ENCODE results near the gene MAD1L1.

Gene MAD1L1

DNA sequence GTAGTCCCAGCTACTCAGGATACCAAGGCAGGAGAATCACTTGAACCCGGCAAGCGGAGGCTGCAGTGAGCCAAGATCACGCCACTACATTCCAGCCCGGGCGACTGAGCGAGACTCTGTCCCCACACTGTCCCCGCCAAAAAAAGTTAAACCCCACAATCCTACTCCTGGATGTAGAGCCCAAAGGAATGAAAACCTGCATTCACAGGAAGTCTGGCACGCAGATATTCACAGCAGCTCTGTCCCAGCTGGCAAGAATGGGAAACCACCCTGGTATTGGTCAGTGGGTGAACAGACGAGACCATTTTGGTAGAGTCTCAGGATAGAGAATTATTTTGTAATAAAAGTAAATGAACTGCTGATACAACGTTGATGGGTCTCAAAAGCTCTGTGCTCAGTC, 225.2 kb downstream of the MAD1L1 start:
- no peak overlapping the region for H3K4me3 ChIP-seq (ENCODE audit: low read depth, low read length)
- TF ChIP-seq, protein P1, sequence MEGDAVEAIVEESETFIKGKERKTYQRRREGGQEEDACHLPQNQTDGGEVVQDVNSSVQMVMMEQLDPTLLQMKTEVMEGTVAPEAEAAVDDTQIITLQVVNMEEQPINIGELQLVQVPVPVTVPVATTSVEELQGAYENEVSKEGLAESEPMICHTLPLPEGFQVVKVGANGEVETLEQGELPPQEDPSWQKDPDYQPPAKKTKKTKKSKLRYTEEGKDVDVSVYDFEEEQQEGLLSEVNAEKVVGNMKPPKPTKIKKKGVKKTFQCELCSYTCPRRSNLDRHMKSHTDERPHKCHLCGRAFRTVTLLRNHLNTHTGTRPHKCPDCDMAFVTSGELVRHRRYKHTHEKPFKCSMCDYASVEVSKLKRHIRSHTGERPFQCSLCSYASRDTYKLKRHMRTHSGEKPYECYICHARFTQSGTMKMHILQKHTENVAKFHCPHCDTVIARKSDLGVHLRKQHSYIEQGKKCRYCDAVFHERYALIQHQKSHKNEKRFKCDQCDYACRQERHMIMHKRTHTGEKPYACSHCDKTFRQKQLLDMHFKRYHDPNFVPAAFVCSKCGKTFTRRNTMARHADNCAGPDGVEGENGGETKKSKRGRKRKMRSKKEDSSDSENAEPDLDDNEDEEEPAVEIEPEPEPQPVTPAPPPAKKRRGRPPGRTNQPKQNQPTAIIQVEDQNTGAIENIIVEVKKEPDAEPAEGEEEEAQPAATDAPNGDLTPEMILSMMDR (IDR thresholded peaks at IDR 0.05; ENCODE audit: borderline replicate concordance, insufficient read depth, low read depth, low read length): no peak

GRCh38 chr7:2006921-2007381, 225.8 kb downstream of the MAD1L1 start:
- TF ChIP-seq, protein P1 (IDR thresholded peaks at IDR 0.05; ENCODE audit: borderline replicate concordance, insufficient read depth, low read depth, low read length): no peak
- H3K4me3 ChIP-seq (ENCODE audit: low read depth, low read length): no peak overlapping the region

GRCh38 chr7:2006231-2006771, 226.4 kb downstream of the MAD1L1 start:
- no peak overlapping the region for H3K4me3 ChIP-seq (ENCODE audit: low read depth, low read length)

GRCh38 chr7:2005786-2006185, 227.0 kb downstream of the MAD1L1 start:
- TF ChIP-seq, protein P1 (IDR thresholded peaks at IDR 0.05; ENCODE audit: borderline replicate concordance, insufficient read depth, low read depth, low read length): no peak
- no peak overlapping the region for H3K4me3 ChIP-seq (ENCODE audit: low read depth, low read length)

More at GRCh38 chr7:2006231-2006771, 226.4 kb downstream of the MAD1L1 start:
- TF ChIP-seq, protein P1 (IDR thresholded peaks at IDR 0.05; ENCODE audit: borderline replicate concordance, insufficient read depth, low read depth, low read length): no peak

GRCh38 chr7:2004841-2005725, 227.7 kb downstream of the MAD1L1 start:
- TF ChIP-seq, protein P1 (IDR thresholded peaks at IDR 0.05; ENCODE audit: borderline replicate concordance, insufficient read depth, low read depth, low read length): no peak
- no peak overlapping the region for H3K4me3 ChIP-seq (ENCODE audit: low read depth, low read length)

GRCh38 chr7:2003931-2004812, 228.6 kb downstream of the MAD1L1 start:
- TF ChIP-seq, protein P1 (IDR thresholded peaks at IDR 0.05; ENCODE audit: borderline replicate concordance, insufficient read depth, low read depth, low read length): no peak
- no peak overlapping the region for H3K4me3 ChIP-seq (ENCODE audit: low read depth, low read length)
